Heart left ventricle (tissue), 16 donors: Measurements from ENCODE around the gene CCDC200. TPM values are rescaled to one million over a fixed set of nuclear protein-coding genes. Genes with fewer than 3 reads are reported as not detected.
"Not testable (repeated sequence)": the region's sequence is repeated elsewhere in the genome, so short reads cannot be mapped to it uniquely, and the experiment has no call there.

Source experiments
- ATAC-seq, 4 donors: fragments of 200-7000 bp; cut with Tn5 transposase; one replicate each; pipeline ENCODE4 v1.9.1; 2020 to 2022; ENCODE audit warnings: moderate library complexity in 4 of 4, mild to moderate bottlenecking in 3 of 4, moderate number of reproducible peaks in 1 of 4
- DNase-seq, 5 donors: peaks; one replicate each; pipeline ENCODE4 v3.0.0-alpha.2; 2020
- H3K27ac ChIP-seq, 12 donors: fragments of 200-600 bp; sonication (generic) in 4 of 12; one replicate each; pipeline versions ENCODE4 v1.5.0 to v1.8.0; 2016 to 2022; ENCODE audit warnings: mild to moderate bottlenecking in 2 of 12
- H3K27me3 ChIP-seq, 9 donors: fragments of 200-600 bp; sonication (generic) in 2 of 9; one replicate each; pipeline versions ENCODE4 v1.5.1 to v1.8.0; 2016 to 2022; ENCODE audit warnings: mild to moderate bottlenecking in 3 of 9
- H3K36me3 ChIP-seq, 9 donors: fragments of 200-600 bp; sonication (generic) in 2 of 9; one replicate each; pipeline versions ENCODE4 v1.5.0 to v1.8.0; 2018 to 2022; ENCODE audit warnings: mild to moderate bottlenecking in 2 of 9
- H3K4me1 ChIP-seq, 12 donors: fragments of 200-600 bp; sonication (generic) in 4 of 12; one replicate each; pipeline versions ENCODE4 v1.5.0 to v1.8.0; 2016 to 2022; ENCODE audit warnings: mild to moderate bottlenecking in 3 of 12
- H3K4me3 ChIP-seq, 12 donors: fragments of 200-600 bp; sonication (generic) in 4 of 12; one replicate each; pipeline versions ENCODE4 v1.5.0 to v1.8.0; 2017 to 2022; ENCODE audit warnings: mild to moderate bottlenecking in 9 of 12, moderate library complexity in 4 of 12
- H3K9me3 ChIP-seq, 12 donors: fragments of 200-600 bp; sonication (generic) in 4 of 12; one replicate each; pipeline versions ENCODE4 v1.5.0 to v1.8.0; 2016 to 2022; ENCODE audit warnings: mild to moderate bottlenecking in 1 of 12
- WGBS, 4 donors: extraction: QIAGEN DNeasy Blood & Tissue Kit in 2 of 4; methylation state at CpG; one replicate each; pipeline versions ENCODE4 v1.1.5 to v1.1.7; 2013 to 2018; 5-methylcytosine and 5-hydroxymethylcytosine counted together
- intact Hi-C, 10 donors: fragments of 100-400 bp; cut with DNase I; formaldehyde crosslinking; loops; one replicate each; pipeline versions ENCODE4 v1.11.1 to v1.14.2; 2022
- long read RNA-seq, 3 donors: library from polyadenylated mRNA; unstranded; transcript quantifications; one replicate each; pipeline ENCODE4 v2.0.0, GENCODE V29; 2020 to 2021
- polyA plus RNA-seq, 2 donors: library from polyadenylated mRNA; stranded (reverse); fragments of 200-250 nt; gene quantifications; one replicate each; pipeline ENCODE4 v1.2.3, GENCODE V29; 2013
- total RNA-seq, 9 donors: library from RNA; depleted of rRNA in 2 of 9; stranded (reverse); fragments of >200 nt in 2 of 9; fragmentation: NEBNext Ultra II Directional in 3 of 9; extraction: Animal tissue kit (Norgen Biotek cat#: 25700) in 3 of 9; gene quantifications; one replicate each; pipeline versions ENCODE4 v1.1.0 to v1.2.4, GENCODE V29; 2016 to 2023
- donor health status: ischemic (EF 13 %, LVEDD 7.1; RV severe dilation, severe dysfunction).
- donor health status: healthy with polysubstance abuse.
- donor health status: DM: no; HTN: yes; CAD: no.
- donor health status: DM: no; HTN: no; CAD: no.
- donor health status: ischemic (EF 25% LVEDD 6.9; RV normal size, moderate dysfunction).
- donor health status: ischemic (EF 25% LVEDD 5.7; RV mildly dilated, moderate dysfunction).
- donor health status: healthy.
- donor health status: DM: yes; HTN: yes; CAD: no.
- donor health status: ischemic (EF 35%, LVEDD 5.7; RV mildly dilated, moderate dysfunction).
- donor health status: nonischemic (EF 11% LVEDD 7.7; RV severe dilation, severe dysfunction).
- donor health status: DM: yes; HTN: yes; CAD: no.
- donor health status: PGD.
- donor health status: ischemic (EF 29% LVEDD 5.4; RV normal size, mild dysfunction).
- donor health status: nonischemic (EF 23%, LVEDD 6.1; RV moderate dilation, normal function).

CCDC200 gene
- total RNA-seq (not detected), polyA plus RNA-seq (not detected)
- long read RNA-seq, donor 1, partial matches to known transcripts = 0 of 1 reads
- long read RNA-seq, donor 1, other reads (novel, unspliced or antisense) = 1 of 1 reads
- long read RNA-seq, donor 2, partial matches to known transcripts = 0 of 1 reads
- long read RNA-seq, donor 2, other reads (novel, unspliced or antisense) = 1 of 1 reads
- long read RNA-seq, donor 3, partial matches to known transcripts = 0 of 5 reads
- long read RNA-seq, donor 3, other reads (novel, unspliced or antisense) = 5 of 5 reads

GRCh38 chr17:43228020-43228782 lies at the start of gene CCDC200:
Gene CCDC200 (minus strand): TSS chr17:43228623. CDS start chr17:43228554, 69 bp downstream.
- H3K27ac ChIP-seq, H3K4me3 ChIP-seq, H3K4me1 ChIP-seq, DNase-seq, H3K9me3 ChIP-seq, H3K27me3 ChIP-seq: not testable (repeated sequence)
- no CpG with 5 or more reads among the region's 7 CpGs for WGBS, 4 donors
- intact Hi-C loops = loop anchor here in 1 of 10 donors (10.0 kb wide), 1 partner anchor 97 kb away; no protein-coding TSS in a partner anchor
- H3K36me3 ChIP-seq = peaks cover 0 to 37% (median 7%) of the 10 kb centered on the region in 9 donors
- peak in 1 of 4 donors; percentile 42 for ATAC-seq

GRCh38 chr17:43272914-43273313 lies 44.5 kb upstream of the CCDC200 start:
- H3K27me3 ChIP-seq, DNase-seq, intact Hi-C loops, H3K4me3 ChIP-seq, H3K36me3 ChIP-seq, H3K9me3 ChIP-seq, ATAC-seq, H3K4me1 ChIP-seq, H3K27ac ChIP-seq: not testable (repeated sequence)
- WGBS, 4 donors = no CpG with 5 or more reads among the region's 30 CpGs

GRCh38 chr17:43272483-43272882 lies 44.1 kb upstream of the CCDC200 start:
- not testable (repeated sequence) for H3K4me1 ChIP-seq
- WGBS, 4 donors = 20% methylated on average over 1 of the region's 12 CpGs; no CpG with 5 or more reads in 3 of the 4 donors

GRCh38 chr17:43270552-43271504 lies 42.4 kb upstream of the CCDC200 start:
- H3K27me3 ChIP-seq, H3K4me3 ChIP-seq, H3K9me3 ChIP-seq, intact Hi-C loops, H3K27ac ChIP-seq, H3K4me1 ChIP-seq, H3K36me3 ChIP-seq, DNase-seq, ATAC-seq: not testable (repeated sequence)
- whole genome bisulfite sequencing, 4 donors = no CpG with 5 or more reads among the region's 43 CpGs

More at GRCh38 chr17:43272483-43272882, 44.1 kb upstream of the CCDC200 start:
- DNase-seq, H3K4me3 ChIP-seq, H3K9me3 ChIP-seq, H3K27me3 ChIP-seq, intact Hi-C loops, H3K27ac ChIP-seq, ATAC-seq, H3K36me3 ChIP-seq: not testable (repeated sequence)

- intact Hi-C loops, H3K36me3 ChIP-seq, ATAC-seq, DNase-seq, H3K27me3 ChIP-seq, H3K4me1 ChIP-seq, H3K9me3 ChIP-seq: not testable (repeated sequence)
- peak overlapping the region in 6 of 12 donors; percentile 6 to 42 (median 34) for H3K4me3 ChIP-seq
- 1 to 28% (median 7%) methylated on average over 12 to 20 of the region's 23 CpGs for WGBS, 4 donors
- peak overlapping the region in 6 of 12 donors; percentile 51 to 75 (median 64) for H3K27ac ChIP-seq
Measured at GRCh38 chr17:43246456-43246855, 18.0 kb upstream of the CCDC200 start.

GRCh38 chr17:43240596-43241352 lies 12.4 kb upstream of the CCDC200 start:
- H3K9me3 ChIP-seq, H3K27ac ChIP-seq, intact Hi-C loops, H3K27me3 ChIP-seq, H3K4me3 ChIP-seq, H3K4me1 ChIP-seq, H3K36me3 ChIP-seq, DNase-seq: not testable (repeated sequence)
- peak in 1 of 4 donors; percentile 18 for ATAC-seq
- 9% methylated on average over 3 of the region's 34 CpGs; no CpG with 5 or more reads in 3 of the 4 donors for WGBS, 4 donors

GRCh38 chr17:43239597-43239996 lies 11.2 kb upstream of the CCDC200 start:
- H3K36me3 ChIP-seq, DNase-seq, H3K27me3 ChIP-seq, H3K4me3 ChIP-seq, H3K9me3 ChIP-seq, H3K4me1 ChIP-seq, intact Hi-C loops, H3K27ac ChIP-seq: not testable (repeated sequence)
- 0% methylated on average over 2 of the region's 26 CpGs; no CpG with 5 or more reads in 3 of the 4 donors for WGBS, 4 donors
- peak in 1 of 4 donors; percentile 20 for ATAC-seq

GRCh38 chr17:43233877-43234276 lies 5.5 kb upstream of the CCDC200 start, which contains the start of gene RNU2-1:
Gene RNU2-1 (minus strand): TSS chr17:43233977.
- H3K9me3 ChIP-seq, H3K36me3 ChIP-seq, H3K4me1 ChIP-seq, H3K4me3 ChIP-seq, H3K27me3 ChIP-seq, ATAC-seq, DNase-seq, intact Hi-C loops, H3K27ac ChIP-seq: not testable (repeated sequence)
- WGBS, 4 donors = no CpG with 5 or more reads among the region's 31 CpGs

GRCh38 chr17:43233263-43233662 lies 4.8 kb upstream of the CCDC200 start:
- H3K27me3 ChIP-seq, DNase-seq, ATAC-seq, intact Hi-C loops, H3K4me1 ChIP-seq, H3K27ac ChIP-seq, H3K36me3 ChIP-seq, H3K4me3 ChIP-seq, H3K9me3 ChIP-seq: not testable (repeated sequence)
- WGBS, 4 donors = 0% methylated on average over 1 of the region's 15 CpGs; no CpG with 5 or more reads in 2 of the 4 donors
